Caco-2 (cell line): ENCODE measurements around the gene ATP6V0D1. TPM values are rescaled to one million over a fixed set of nuclear protein-coding genes. Genes with fewer than 3 reads are reported as not detected.
A peak's percentile ranks its signal among the peaks of the same experiment; 100 is the strongest.

Experiments
- BruUV-seq: library from RNA; stranded (reverse); fragments of 400-500 nt; replicated peaks from 2 replicates; lab custom pipeline; 2021; lab: Mats Ljungman, UMichigan
- CTCF ChIA-PET: fragments of 300-600 bp; sonication (Branson Sonifier 250); formaldehyde crosslinking; loops from one replicate; lab custom pipeline; 2022; ENCODE audit warnings: antibody characterized with exemption; lab: Charles Lee
- POLR2A ChIA-PET: fragments of 300-600 bp; sonication (Branson Sonifier 250); formaldehyde crosslinking; loops from one replicate; lab custom pipeline; 2022; ENCODE audit warnings: antibody characterized with exemption; lab: Charles Lee
- DNase-seq, 2 experiments: peaks; one replicate each; pipeline versions ENCODE4 v3.0.0 to v3.0.0-alpha.2; 2020 to 2022
- H3K27me3 ChIP-seq: replicated peaks from 2 replicates; pipeline ENCODE4 v1.6.0; 2011; ENCODE audit warnings: low read length; ENCODE audit not compliant: control insufficient read depth, insufficient read depth
- H3K36me3 ChIP-seq: 2 replicates; pipeline ENCODE4 v1.5.1; 2011; ENCODE audit warnings: low read length; ENCODE audit not compliant: control insufficient read depth, insufficient read depth
- H3K4me1 ChIP-seq: fragments of 250-450 bp; sonication (Bioruptor Pico); 2 replicates; pipeline ENCODE4 v1.5.1; 2020; ENCODE audit warnings: mild to moderate bottlenecking
- H3K4me3 ChIP-seq: 2 replicates; pipeline ENCODE4 v1.5.1; 2011; ENCODE audit warnings: low read depth, mild to moderate bottlenecking, control low read depth, low read length
- H3K9me3 ChIP-seq: fragments of 250-450 bp; sonication (Bioruptor Pico); 2 replicates; pipeline ENCODE4 v1.5.1; 2020; ENCODE audit warnings: mild to moderate bottlenecking, moderate library complexity
- H3K27ac Mint-ChIP-seq: one replicate; pipeline ENCODE4 v1.8.0; 2022; ENCODE audit warnings: mixed read lengths; ENCODE audit not compliant: unreplicated experiment
- H3K27me3 Mint-ChIP-seq: one replicate; pipeline ENCODE4 v1.8.0; 2022; ENCODE audit warnings: mixed read lengths; ENCODE audit not compliant: insufficient read depth, unreplicated experiment
- H3K36me3 Mint-ChIP-seq: one replicate; pipeline ENCODE4 v1.8.0; 2022; ENCODE audit warnings: mild to moderate bottlenecking, mixed read lengths; ENCODE audit not compliant: insufficient read depth, unreplicated experiment
- H3K4me1 Mint-ChIP-seq: one replicate; pipeline ENCODE4 v1.8.0; 2022; ENCODE audit warnings: low read depth, mixed read lengths; ENCODE audit not compliant: unreplicated experiment
- H3K4me3 Mint-ChIP-seq: one replicate; pipeline ENCODE4 v1.8.0; 2022; ENCODE audit warnings: mild to moderate bottlenecking, moderate library complexity, mixed read lengths; ENCODE audit not compliant: unreplicated experiment
- H3K9me3 Mint-ChIP-seq: one replicate; pipeline ENCODE4 v1.8.0; 2022; ENCODE audit warnings: mixed read lengths; ENCODE audit not compliant: unreplicated experiment
- intact Hi-C: fragments of 100-400 bp; cut with micrococcal nuclease; formaldehyde crosslinking; loops from one replicate; pipeline ENCODE4 v1.10.0; 2022; ENCODE audit not compliant: unreplicated experiment
- total RNA-seq: library from RNA; stranded (reverse); gene quantifications from 2 replicates; pipeline ENCODE4 v1.2.3, GENCODE V29; 2022
- TF ChIP-seq, protein P1 (sequence below), 2 experiments: fragments of 200-600 bp in 1 of 2; IDR thresholded peaks; 1 replicate in 1 of 2; 2 replicates in 1 of 2; pipeline versions ENCODE4 v1.5.1 to v1.8.0; 2011 to 2022; ENCODE audit warnings: antibody characterized with exemption in 1 of 2, control low read depth in 1 of 2, inconsistent platforms in 1 of 2, low read depth in 1 of 2, low read length in 1 of 2, mild to moderate bottlenecking in 1 of 2, moderate library complexity in 1 of 2; ENCODE audit not compliant: insufficient read depth in 1 of 2, severe bottlenecking in 1 of 2, unreplicated experiment in 1 of 2

ATP6V0D1 gene
- total RNA-seq, 1 experiment from 2014 or later = 110 TPM

- Histone ChIP-seq H3K27me3 (no peaks in the 10 kb centered on the region), H3K9me3 (no peaks in the 10 kb centered on the region), H3K4me3 (no peak overlapping the region), H3K36me3 (no peaks in the 10 kb centered on the region), H3K4me1 (no peaks in the 10 kb centered on the region)
- ChIA-PET CTCF (interaction anchor here (0.7 to 2.0 kb wide), 2 partner anchors 27 to 30 kb away, joined by 3 to 8 read pairs; partner anchors contain the start of gene HSD11B2), POLR2A (interaction anchor here (1.1 kb wide), 1 partner anchor 27 kb away, joined by 3 read pairs; the partner anchor contains the start of gene HSD11B2)
- Mint-ChIP-seq H3K36me3 (peaks cover 8% of the 10 kb centered on the region), H3K4me1 (no peaks in the 10 kb centered on the region), H3K4me3 (no peak overlapping the region), H3K27ac (no peak overlapping the region), H3K27me3 (no peaks in the 10 kb centered on the region), H3K9me3 (no peaks in the 10 kb centered on the region)
- TF ChIP-seq, protein P1, sequence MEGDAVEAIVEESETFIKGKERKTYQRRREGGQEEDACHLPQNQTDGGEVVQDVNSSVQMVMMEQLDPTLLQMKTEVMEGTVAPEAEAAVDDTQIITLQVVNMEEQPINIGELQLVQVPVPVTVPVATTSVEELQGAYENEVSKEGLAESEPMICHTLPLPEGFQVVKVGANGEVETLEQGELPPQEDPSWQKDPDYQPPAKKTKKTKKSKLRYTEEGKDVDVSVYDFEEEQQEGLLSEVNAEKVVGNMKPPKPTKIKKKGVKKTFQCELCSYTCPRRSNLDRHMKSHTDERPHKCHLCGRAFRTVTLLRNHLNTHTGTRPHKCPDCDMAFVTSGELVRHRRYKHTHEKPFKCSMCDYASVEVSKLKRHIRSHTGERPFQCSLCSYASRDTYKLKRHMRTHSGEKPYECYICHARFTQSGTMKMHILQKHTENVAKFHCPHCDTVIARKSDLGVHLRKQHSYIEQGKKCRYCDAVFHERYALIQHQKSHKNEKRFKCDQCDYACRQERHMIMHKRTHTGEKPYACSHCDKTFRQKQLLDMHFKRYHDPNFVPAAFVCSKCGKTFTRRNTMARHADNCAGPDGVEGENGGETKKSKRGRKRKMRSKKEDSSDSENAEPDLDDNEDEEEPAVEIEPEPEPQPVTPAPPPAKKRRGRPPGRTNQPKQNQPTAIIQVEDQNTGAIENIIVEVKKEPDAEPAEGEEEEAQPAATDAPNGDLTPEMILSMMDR (IDR thresholded peaks at IDR 0.05; ENCODE audit: insufficient read depth in 1 of 2, low read depth in 1 of 2, low read length in 1 of 2, severe bottlenecking in 1 of 2, unreplicated experiment in 1 of 2) = no peak
- DNase-seq = no peak
- BruUV-seq = no TSS peak
- intact Hi-C loops = no loop called here
Measured at GRCh38 chr16:67457611-67458010, 23.3 kb downstream of the ATP6V0D1 start.

GRCh38 chr16:67456391-67457081, 24.4 kb downstream of the ATP6V0D1 start:
- ChIA-PET CTCF (interaction anchor here (1.2 to 2.0 kb wide), 4 partner anchors 9 to 67 kb away, joined by 3 to 8 read pairs (median 6); partner anchors contain the start of gene ATP6V0D1), POLR2A (interaction anchor here (1.1 kb wide), 1 partner anchor 25 kb away, joined by 3 read pairs; the partner anchor contains the start of gene HSD11B2)
- Histone ChIP-seq H3K27me3 (no peaks in the 10 kb centered on the region), H3K9me3 (no peaks in the 10 kb centered on the region), H3K4me1 (no peaks in the 10 kb centered on the region), H3K4me3 (no peak overlapping the region), H3K36me3 (no peaks in the 10 kb centered on the region; the same call in 1 of the 2 replicates)
- Mint-ChIP-seq H3K9me3 (no peaks in the 10 kb centered on the region), H3K4me3 (no peak overlapping the region), H3K27ac (no peak overlapping the region), H3K4me1 (no peaks in the 10 kb centered on the region), H3K36me3 (peaks cover 8% of the 10 kb centered on the region), H3K27me3 (no peaks in the 10 kb centered on the region)
- intact Hi-C loops = no loop called here
- TF ChIP-seq, protein P1 (IDR thresholded peaks at IDR 0.05; ENCODE audit: insufficient read depth in 1 of 2, low read depth in 1 of 2, low read length in 1 of 2, severe bottlenecking in 1 of 2, unreplicated experiment in 1 of 2) = peak; percentile 19 to 34
- no TSS peak for BruUV-seq
- DNase-seq = no peak

DNA sequence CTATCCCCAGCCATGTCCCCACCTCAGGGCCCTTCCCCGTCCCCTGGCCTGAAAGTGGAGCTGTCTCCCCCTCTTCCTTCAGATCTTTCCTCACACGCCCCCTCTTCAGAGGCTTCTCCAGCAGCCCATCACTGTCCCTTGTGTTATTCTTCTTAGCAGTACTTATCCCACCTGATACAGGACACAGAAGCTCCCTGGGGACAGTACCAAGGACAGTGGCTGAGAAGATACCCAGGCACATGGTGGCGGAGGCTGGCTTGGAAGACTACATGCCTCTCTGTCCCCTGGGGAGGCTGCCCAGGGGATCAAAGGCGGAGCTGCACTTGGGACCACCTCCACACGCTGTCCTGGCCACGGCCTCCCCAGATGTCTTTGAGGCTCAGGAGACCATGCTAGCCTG, 26.1 kb downstream of the ATP6V0D1 start:
- Mint-ChIP-seq H3K36me3 (peaks cover 10% of the 10 kb centered on the region), H3K4me3 (no peak overlapping the region), H3K9me3 (no peaks in the 10 kb centered on the region), H3K27ac (no peak overlapping the region), H3K4me1 (no peaks in the 10 kb centered on the region), H3K27me3 (no peaks in the 10 kb centered on the region)
- intact Hi-C loops = no loop called here
- Histone ChIP-seq H3K4me3 (no peak overlapping the region), H3K27me3 (no peaks in the 10 kb centered on the region), H3K4me1 (no peaks in the 10 kb centered on the region), H3K36me3 (no peaks in the 10 kb centered on the region; the same call in 1 of the 2 replicates), H3K9me3 (no peaks in the 10 kb centered on the region)
- DNase-seq = no peak
- POLR2A ChIA-PET = no interaction called here
- no TSS peak for BruUV-seq
- CTCF ChIA-PET = no interaction called here
- TF ChIP-seq, protein P1 (IDR thresholded peaks at IDR 0.05; ENCODE audit: insufficient read depth in 1 of 2, low read depth in 1 of 2, low read length in 1 of 2, severe bottlenecking in 1 of 2, unreplicated experiment in 1 of 2) = no peak
